Liver (tissue), 9 donors: Measurements from ENCODE around the gene RNF13. TPM values are rescaled to one million over a fixed set of nuclear protein-coding genes. Genes with fewer than 3 reads are reported as not detected.

Source experiments
- DNase-seq: peaks from one replicate; pipeline ENCODE4 v3.0.0-alpha.2; 2017; ENCODE audit warnings: low spot score
- H3K27ac ChIP-seq, 2 donors: one replicate each; pipeline ENCODE4 v1.7.0; 2013; ENCODE audit warnings: inconsistent platforms in 2 of 2, low read length in 2 of 2, control low read depth in 1 of 2, low read depth in 1 of 2, mild to moderate bottlenecking in 1 of 2
- H3K27me3 ChIP-seq, 4 donors: one replicate each; pipeline versions ENCODE4 v1.6.1 to v1.7.0; 2013; ENCODE audit warnings: low read length in 3 of 4, inconsistent platforms in 1 of 4, mild to moderate bottlenecking in 1 of 4, moderate library complexity in 1 of 4; ENCODE audit not compliant: control insufficient read depth in 4 of 4, insufficient read depth in 4 of 4
- H3K36me3 ChIP-seq, 4 donors: one replicate each; pipeline versions ENCODE4 v1.6.1 to v1.7.0; 2013; ENCODE audit warnings: low read length in 3 of 4, mild to moderate bottlenecking in 3 of 4, low read depth in 1 of 4, moderate library complexity in 1 of 4; ENCODE audit not compliant: control insufficient read depth in 4 of 4, insufficient read depth in 3 of 4
- H3K4me1 ChIP-seq, 4 donors: one replicate each; pipeline versions ENCODE4 v1.6.1 to v1.7.0; 2013; ENCODE audit warnings: low read length in 3 of 4, mild to moderate bottlenecking in 3 of 4, moderate library complexity in 1 of 4; ENCODE audit not compliant: control insufficient read depth in 4 of 4, insufficient read depth in 4 of 4
- H3K4me3 ChIP-seq, 3 donors: one replicate each; pipeline versions ENCODE4 v1.6.1 to v1.7.0; 2013; ENCODE audit warnings: low read length in 3 of 3, control low read depth in 1 of 3, low read depth in 1 of 3, mild to moderate bottlenecking in 1 of 3
- H3K9ac ChIP-seq, 2 donors: one replicate each; pipeline ENCODE4 v1.7.0; 2013; ENCODE audit warnings: low read length in 2 of 2, mild to moderate bottlenecking in 2 of 2, moderate library complexity in 2 of 2, control low read depth in 1 of 2, low read depth in 1 of 2
- H3K9me3 ChIP-seq, 4 donors: one replicate each; pipeline versions ENCODE4 v1.6.1 to v1.7.0; 2013; ENCODE audit warnings: low read length in 3 of 4; ENCODE audit not compliant: control insufficient read depth in 4 of 4
- EGR1 ChIP-seq, 2 donors: IDR thresholded peaks; 2 replicates each; pipeline ENCODE4 v1.6.1; 2016 to 2018; ENCODE audit warnings: antibody characterized with exemption in 2 of 2, low read depth in 2 of 2
- GABPA ChIP-seq, 2 donors: IDR thresholded peaks in 1 of 2; conservative IDR thresholded peaks in 1 of 2; 2 replicates each; pipeline ENCODE4 v1.6.1; 2016; ENCODE audit warnings: antibody characterized with exemption in 2 of 2, mild to moderate bottlenecking in 1 of 2, moderate library complexity in 1 of 2
- HNF4A ChIP-seq, 2 donors: conservative IDR thresholded peaks; 2 replicates each; pipeline ENCODE4 v1.6.1; 2016; ENCODE audit warnings: antibody characterized with exemption in 2 of 2, mild to moderate bottlenecking in 2 of 2
- NR2F2 ChIP-seq: IDR thresholded peaks from 2 replicates; pipeline ENCODE4 v1.6.1; 2016; ENCODE audit warnings: antibody characterized with exemption
- RAD21 ChIP-seq, 2 donors: IDR thresholded peaks; 2 replicates each; pipeline ENCODE4 v1.6.1; 2016; ENCODE audit warnings: antibody characterized with exemption in 2 of 2, mild to moderate bottlenecking in 2 of 2
- REST ChIP-seq: IDR thresholded peaks from 2 replicates; pipeline ENCODE4 v1.6.1; 2016; ENCODE audit warnings: antibody characterized with exemption, mild to moderate bottlenecking
- SP1 ChIP-seq: IDR thresholded peaks from 2 replicates; pipeline ENCODE4 v1.6.1; 2018; ENCODE audit warnings: antibody characterized with exemption, mild to moderate bottlenecking
- TAF1 ChIP-seq: conservative IDR thresholded peaks from 2 replicates; pipeline ENCODE4 v1.6.1; 2016; ENCODE audit warnings: antibody characterized with exemption, mild to moderate bottlenecking
- YY1 ChIP-seq: IDR thresholded peaks from 2 replicates; pipeline ENCODE4 v1.6.1; 2016; ENCODE audit warnings: antibody characterized with exemption, mild to moderate bottlenecking
- ZBTB33 ChIP-seq: IDR thresholded peaks from 2 replicates; pipeline ENCODE4 v1.6.1; 2016; ENCODE audit warnings: antibody characterized with exemption
- WGBS: extraction: QIAGEN DNeasy Blood & Tissue Kit; methylation state at CpG from one replicate; pipeline ENCODE4 v1.1.7; 2013; 5-methylcytosine and 5-hydroxymethylcytosine counted together
- polyA plus RNA-seq, 2 donors: library from polyadenylated mRNA; stranded (reverse) in 1 of 2; unstranded in 1 of 2; fragments of 200-250 nt in 1 of 2; fragments of >200 nt in 1 of 2; fragmentation: Nextera tagmentation in 1 of 2; extraction: Ambion mirVana in 1 of 2; gene quantifications; one replicate each; pipeline versions ENCODE4 v1.2.1 to v1.2.3, GENCODE V29; 2013 to 2015
- total RNA-seq, 2 donors: library from RNA; depleted of rRNA; stranded (reverse); fragments of >200 nt; gene quantifications; one replicate each; pipeline ENCODE4 v1.2.3, GENCODE V29; 2014
- donor health status: healthy.
- donor health status: healthy.
- donor health status: healthy.
- donor health status: healthy.
- donor health status: healthy.

The RNF13 gene
- total and polyA plus RNA-seq, 4 donors, result 31.3 to 70.5 (median 59.9) TPM

- no peak for TF ChIP-seq REST
Observed at GRCh38 chr3:149815728-149816127, 2.7 kb downstream of the RNF13 start (continued).

GRCh38 chr3:149816311-149816710 lies 3.3 kb downstream of the RNF13 start:
- peaks cover 3 to 33% (median 14%) of the 10 kb centered on the region in 4 donors for H3K4me1 ChIP-seq
- DNase-seq, result no peak

GRCh38 chr3:149816986-149817385 lies 4.0 kb downstream of the RNF13 start:
- no peak overlapping the region for H3K4me3 ChIP-seq
- no peaks in the 10 kb centered on the region for H3K36me3 ChIP-seq
- no peak for TF ChIP-seq ZBTB33
- TF ChIP-seq TAF1, result no peak
- no peak for TF ChIP-seq RAD21 (IDR thresholded peaks at IDR 0.05)
- no peak for TF ChIP-seq HNF4A (conservative IDR thresholded peaks at IDR 0.05)
- no peak for TF ChIP-seq YY1
- TF ChIP-seq NR2F2, result no peak
- peaks cover 3 to 30% (median 13%) of the 10 kb centered on the region in 4 donors for H3K4me1 ChIP-seq
- H3K9me3 ChIP-seq, result no peaks in the 10 kb centered on the region
- no peak overlapping the region for H3K9ac ChIP-seq
- whole genome bisulfite sequencing, result 63% methylated on average over 2 of the region's 2 CpGs
- DNase-seq, result no peak
- H3K27ac ChIP-seq, result peak overlapping the region in 1 of 2 donors; percentile 62
- H3K27me3 ChIP-seq, result no peaks in the 10 kb centered on the region

More at GRCh38 chr3:149816311-149816710, 3.3 kb downstream of the RNF13 start:
- H3K27me3 ChIP-seq, result no peaks in the 10 kb centered on the region
- no peak overlapping the region for H3K9ac ChIP-seq
- no peak overlapping the region for H3K4me3 ChIP-seq
- 67% methylated on average over 3 of the region's 3 CpGs for WGBS
- no peaks in the 10 kb centered on the region for H3K36me3 ChIP-seq
- H3K9me3 ChIP-seq, result no peaks in the 10 kb centered on the region
- TF ChIP-seq GABPA (IDR thresholded peaks at IDR 0.05 in 1 of 2, conservative IDR thresholded peaks at IDR 0.05 in 1 of 2) (no peak), EGR1 (IDR thresholded peaks at IDR 0.05; ENCODE audit: low read depth in 2 of 2) (no peak), REST (no peak), SP1 (no peak)
- peak overlapping the region in 1 of 2 donors; percentile 62 for H3K27ac ChIP-seq
